Hepatocyte (in vitro differentiated cells): ENCODE results near the gene GART. TPM values are rescaled to one million over a fixed set of nuclear protein-coding genes. Genes with fewer than 3 reads are reported as not detected.

ENCODE experiments used
- DNase-seq: peaks from one replicate; pipeline ENCODE4 v3.0.0-alpha.2; 2016; ENCODE audit warnings: low spot score
- H2AFZ ChIP-seq: fragments of 200-600 bp; sonication (generic); 2 replicates; pipeline ENCODE4 v1.6.0; 2016; ENCODE audit warnings: antibody characterized with exemption, mild to moderate bottlenecking
- H3K27ac ChIP-seq: fragments of 200-600 bp; sonication (generic); 2 replicates; pipeline ENCODE4 v1.5.1; 2016; ENCODE audit warnings: mild to moderate bottlenecking
- H3K27me3 ChIP-seq: fragments of 200-600 bp; sonication (generic); 2 replicates; pipeline ENCODE4 v1.6.1; 2016
- H3K36me3 ChIP-seq: fragments of 200-600 bp; sonication (generic); replicated peaks from 2 replicates; pipeline ENCODE4 v1.5.1; 2016; ENCODE audit warnings: low read depth; ENCODE audit not compliant: insufficient read depth
- H3K4me1 ChIP-seq: fragments of 200-600 bp; sonication (generic); 2 replicates; pipeline ENCODE4 v1.5.1; 2016; ENCODE audit warnings: mild to moderate bottlenecking, moderate library complexity; ENCODE audit not compliant: insufficient read depth
- H3K4me2 ChIP-seq: fragments of 200-600 bp; sonication (generic); 2 replicates; pipeline ENCODE4 v1.6.0; 2016
- H3K4me3 ChIP-seq: fragments of 200-600 bp; sonication (generic); 2 replicates; pipeline ENCODE4 v1.5.1; 2016; ENCODE audit warnings: mild to moderate bottlenecking
- H3K79me2 ChIP-seq: fragments of 200-600 bp; sonication (generic); 2 replicates; pipeline ENCODE4 v1.6.0; 2017; ENCODE audit warnings: mild to moderate bottlenecking
- H3K9me2 ChIP-seq: fragments of 200-600 bp; sonication (generic); replicated peaks from 2 replicates; pipeline ENCODE4 v1.6.0; 2017; ENCODE audit warnings: mild to moderate bottlenecking; ENCODE audit not compliant: insufficient read depth
- H3K9me3 ChIP-seq: fragments of 200-600 bp; sonication (generic); 2 replicates; pipeline ENCODE4 v1.5.1; 2016; ENCODE audit warnings: low read depth, mild to moderate bottlenecking
- H4K20me1 ChIP-seq: fragments of 200-600 bp; sonication (generic); 2 replicates; pipeline ENCODE4 v1.6.0; 2016; ENCODE audit warnings: mild to moderate bottlenecking; ENCODE audit not compliant: insufficient read depth, poor library complexity, severe bottlenecking
- EZH2 ChIP-seq: fragments of 200-600 bp; sonication (generic); IDR thresholded peaks from 2 replicates; pipeline ENCODE4 v1.6.1; 2016; ENCODE audit warnings: antibody characterized with exemption, mild to moderate bottlenecking, borderline replicate concordance
- EZH2phosphoT487 ChIP-seq: fragments of 200-600 bp; sonication (generic); IDR thresholded peaks from one replicate; pipeline ENCODE4 v1.6.1; 2018; ENCODE audit warnings: antibody characterized with exemption, mild to moderate bottlenecking, low read depth, moderate library complexity; ENCODE audit not compliant: unreplicated experiment, severe bottlenecking
- WGBS: methylation state at CpG from one replicate; pipeline ENCODE4 v1.1.6; 2016; ENCODE audit warnings: low lambda C conversion rate; ENCODE audit errors: missing lambda C conversion rate; 5-methylcytosine and 5-hydroxymethylcytosine counted together
- polyA plus RNA-seq: library from polyadenylated mRNA; unstranded; fragments of >200 nt; fragmentation: Nextera tagmentation; extraction: Ambion mirVana; gene quantifications from 2 replicates; pipeline ENCODE4 v1.2.1, GENCODE V29; 2016
- total RNA-seq: library from RNA; depleted of rRNA; stranded (reverse); fragments of >200 nt; gene quantifications from 2 replicates; pipeline ENCODE4 v1.2.3, GENCODE V29; 2014
- TF ChIP-seq, protein P1 (sequence below): fragments of 200-600 bp; sonication (generic); IDR thresholded peaks from 2 replicates; pipeline ENCODE4 v1.5.1; 2016; ENCODE audit warnings: antibody characterized with exemption, mild to moderate bottlenecking; ENCODE audit not compliant: poor library complexity

The GART gene
- total and polyA plus RNA-seq, 2 experiments from 2014 or later, result 41.6 to 83.3 TPM

DNA sequence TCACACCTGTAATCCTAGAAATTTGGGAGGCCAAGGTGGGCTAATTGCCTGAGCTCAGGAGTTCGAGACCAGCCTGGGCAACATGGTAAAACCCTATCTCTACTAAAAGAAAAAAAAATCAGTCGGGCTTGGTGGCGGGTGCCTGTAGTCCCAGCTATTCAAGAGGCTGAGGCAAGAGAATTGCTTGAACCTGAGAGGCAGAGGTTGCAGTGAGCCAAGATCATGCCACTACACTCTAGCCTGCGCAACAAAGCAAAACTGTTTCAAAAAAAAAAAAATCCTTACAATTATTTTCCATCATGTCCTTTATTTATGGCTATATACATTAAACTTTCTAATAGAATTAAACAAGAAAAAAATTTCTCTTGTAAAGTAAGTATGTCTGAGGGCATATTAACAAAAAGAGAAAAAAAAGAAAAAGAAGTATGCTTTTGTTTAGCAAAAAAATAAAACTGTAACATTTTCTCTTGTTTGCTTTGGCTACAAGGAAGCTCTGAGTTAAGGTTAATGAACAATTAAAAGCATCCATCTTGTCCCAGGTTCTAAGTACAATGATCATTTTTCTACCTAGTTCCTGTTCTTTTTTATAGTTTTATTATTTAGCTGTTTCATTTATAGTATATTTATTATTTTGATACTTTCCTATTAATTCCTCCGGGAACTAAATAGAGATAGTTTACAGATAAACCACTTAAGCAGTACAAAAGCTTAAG is 80.2 kb downstream of the GART start:
- Histone ChIP-seq H3K36me3 (no peaks in the 10 kb centered on the region), H3K79me2 (no peaks in the 10 kb centered on the region), H3K4me3 (no peak overlapping the region), H3K27ac (no peak overlapping the region), H4K20me1 (no peaks in the 10 kb centered on the region), H2AFZ (no peak overlapping the region), H3K9me3 (no peaks in the 10 kb centered on the region), H3K27me3 (no peaks in the 10 kb centered on the region), H3K9me2 (no peaks in the 10 kb centered on the region), H3K4me2 (no peak overlapping the region), H3K4me1 (no peaks in the 10 kb centered on the region)
- DNase-seq, result no peak
- WGBS, result 94% methylated on average over 5 of the region's 5 CpGs
- TF ChIP-seq EZH2 (no peak), EZH2phosphoT487 (no peak)
- TF ChIP-seq, protein P1, sequence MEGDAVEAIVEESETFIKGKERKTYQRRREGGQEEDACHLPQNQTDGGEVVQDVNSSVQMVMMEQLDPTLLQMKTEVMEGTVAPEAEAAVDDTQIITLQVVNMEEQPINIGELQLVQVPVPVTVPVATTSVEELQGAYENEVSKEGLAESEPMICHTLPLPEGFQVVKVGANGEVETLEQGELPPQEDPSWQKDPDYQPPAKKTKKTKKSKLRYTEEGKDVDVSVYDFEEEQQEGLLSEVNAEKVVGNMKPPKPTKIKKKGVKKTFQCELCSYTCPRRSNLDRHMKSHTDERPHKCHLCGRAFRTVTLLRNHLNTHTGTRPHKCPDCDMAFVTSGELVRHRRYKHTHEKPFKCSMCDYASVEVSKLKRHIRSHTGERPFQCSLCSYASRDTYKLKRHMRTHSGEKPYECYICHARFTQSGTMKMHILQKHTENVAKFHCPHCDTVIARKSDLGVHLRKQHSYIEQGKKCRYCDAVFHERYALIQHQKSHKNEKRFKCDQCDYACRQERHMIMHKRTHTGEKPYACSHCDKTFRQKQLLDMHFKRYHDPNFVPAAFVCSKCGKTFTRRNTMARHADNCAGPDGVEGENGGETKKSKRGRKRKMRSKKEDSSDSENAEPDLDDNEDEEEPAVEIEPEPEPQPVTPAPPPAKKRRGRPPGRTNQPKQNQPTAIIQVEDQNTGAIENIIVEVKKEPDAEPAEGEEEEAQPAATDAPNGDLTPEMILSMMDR, result no peak

DNA sequence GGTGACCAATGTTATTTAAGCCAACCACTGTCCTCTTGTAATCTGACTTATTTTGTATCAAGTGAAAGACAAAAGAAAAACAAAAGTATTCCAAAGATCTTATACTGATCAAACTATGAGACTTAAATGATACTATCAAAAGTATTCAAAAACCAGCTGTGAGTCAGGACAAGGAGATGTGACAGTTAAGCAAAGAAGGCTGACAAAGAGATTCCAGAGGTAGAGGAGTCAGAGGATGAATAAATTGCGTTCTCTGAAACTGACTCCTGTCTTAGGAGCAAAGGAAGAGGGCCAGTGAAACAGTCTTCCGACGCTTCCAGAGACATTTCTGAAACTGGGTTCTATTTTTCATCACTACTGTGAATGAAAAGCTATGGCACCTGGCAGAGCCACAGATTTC is 83.1 kb downstream of the GART start:
- H3K27me3 ChIP-seq, result no peaks in the 10 kb centered on the region
- 91% methylated on average over 3 of the region's 3 CpGs for WGBS
- no peak overlapping the region for H2AFZ ChIP-seq
- no peaks in the 10 kb centered on the region for H3K9me3 ChIP-seq
- TF ChIP-seq EZH2, result no peak
- no peak for TF ChIP-seq EZH2phosphoT487
- TF ChIP-seq, protein P1, result no peak
- no peaks in the 10 kb centered on the region for H3K4me1 ChIP-seq
- no peak overlapping the region for H3K4me3 ChIP-seq
- no peaks in the 10 kb centered on the region for H3K36me3 ChIP-seq
- H3K27ac ChIP-seq, result no peak overlapping the region
- H4K20me1 ChIP-seq, result no peaks in the 10 kb centered on the region
- H3K79me2 ChIP-seq, result no peaks in the 10 kb centered on the region
- H3K9me2 ChIP-seq, result no peaks in the 10 kb centered on the region
- no peak for DNase-seq
- H3K4me2 ChIP-seq, result no peak overlapping the region

DNA sequence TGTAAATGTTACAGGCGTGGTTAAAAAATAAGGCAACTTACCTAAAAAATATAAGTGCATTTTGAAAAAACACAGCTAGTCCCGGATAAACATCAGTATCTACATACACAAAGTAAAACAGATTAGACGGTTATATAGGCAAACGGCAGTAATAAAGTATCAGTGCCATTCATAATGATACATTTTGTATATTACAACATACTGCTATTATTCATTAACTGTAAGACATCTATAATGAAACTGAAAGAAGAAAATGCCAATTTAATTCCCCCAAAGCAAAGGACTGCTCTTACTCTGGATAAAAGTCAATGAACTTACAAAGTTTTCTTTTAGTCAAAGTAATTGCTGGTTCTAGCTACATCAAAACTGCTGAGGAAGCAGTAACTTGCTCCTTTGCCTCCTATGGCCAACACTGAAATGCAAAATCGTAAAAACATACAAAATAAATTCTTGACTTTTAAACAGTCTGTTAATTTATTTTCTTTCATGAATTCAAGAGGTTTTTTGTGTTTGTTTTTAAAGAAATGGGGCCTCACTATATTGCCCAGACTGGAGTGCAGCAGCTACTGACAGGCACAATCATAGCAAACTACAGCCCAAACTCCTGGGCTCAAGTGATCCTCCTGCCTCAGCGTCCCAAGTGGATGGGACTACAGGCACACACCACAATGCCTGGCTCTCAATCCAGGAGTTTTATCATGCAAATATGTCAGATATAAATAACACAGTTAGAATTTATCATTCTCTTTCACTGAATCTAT is 86.1 kb downstream of the GART start:
- H3K4me1 ChIP-seq, result peaks cover 7% of the 10 kb centered on the region
- no peak overlapping the region for H3K27ac ChIP-seq
- H2AFZ ChIP-seq, result no peak overlapping the region
- WGBS, result 93% methylated on average over 6 of the region's 6 CpGs
- no peaks in the 10 kb centered on the region for H3K79me2 ChIP-seq
- no peaks in the 10 kb centered on the region for H3K9me2 ChIP-seq
- no peak for DNase-seq
- no peak for TF ChIP-seq EZH2
- TF ChIP-seq, protein P1, result no peak
- TF ChIP-seq EZH2phosphoT487, result no peak
- no peaks in the 10 kb centered on the region for H3K27me3 ChIP-seq
- H3K4me3 ChIP-seq, result no peak overlapping the region
- H4K20me1 ChIP-seq, result no peaks in the 10 kb centered on the region
- no peaks in the 10 kb centered on the region for H3K9me3 ChIP-seq
- no peaks in the 10 kb centered on the region for H3K36me3 ChIP-seq
- H3K4me2 ChIP-seq, result no peak overlapping the region

Other genes with a start within 250 kb of the GART start
- gene IFNAR1, start 217.1 kb downstream of the GART start, total RNA-seq, result 23.1 and 26.9 TPM in 2 replicates
- gene IFNAR1, start 217.1 kb downstream of the GART start, polyA plus RNA-seq, result 29.0 and 33.4 TPM in 2 replicates
- 53.4 and 66.8 TPM in 2 replicates for gene IFNGR2, start 138.7 kb downstream of the GART start, total RNA-seq
- gene IFNGR2, start 138.7 kb downstream of the GART start, polyA plus RNA-seq, result 60.2 and 66.7 TPM in 2 replicates
- 67.5 and 88.0 TPM in 2 replicates for gene TMEM50B, start 62.1 kb downstream of the GART start, total RNA-seq
- gene TMEM50B, start 62.1 kb downstream of the GART start, polyA plus RNA-seq, result 73.1 and 80.9 TPM in 2 replicates
- 3.8 and 5.8 TPM in 2 replicates for gene DNAJC28, start 50.4 kb downstream of the GART start, total RNA-seq
- 1.2 and 2.0 TPM in 2 replicates for gene DNAJC28, start 50.4 kb downstream of the GART start, polyA plus RNA-seq
- gene SON, start 921 bp upstream of the GART start, total RNA-seq, result 154 and 181 TPM in 2 replicates
- gene SON, start 921 bp upstream of the GART start, polyA plus RNA-seq, result 358 and 454 TPM in 2 replicates
- gene DONSON, start 46.6 kb upstream of the GART start, total RNA-seq, result 15.1 and 15.9 TPM in 2 replicates
- 17.1 and 23.2 TPM in 2 replicates for gene DONSON, start 46.6 kb upstream of the GART start, polyA plus RNA-seq
- gene CRYZL1, start 99.6 kb upstream of the GART start, total RNA-seq, result 14.6 and 29.7 TPM in 2 replicates
- gene CRYZL1, start 99.6 kb upstream of the GART start, polyA plus RNA-seq, result 41.5 and 49.8 TPM in 2 replicates
- gene ITSN1, start 100.4 kb upstream of the GART start, total RNA-seq, result 46.0 and 46.1 TPM in 2 replicates
- 43.6 and 44.9 TPM in 2 replicates for gene ITSN1, start 100.4 kb upstream of the GART start, polyA plus RNA-seq